Neural progenitor cell (in vitro differentiated cells): ENCODE results near the gene CELSR1. TPM values are rescaled to one million over a fixed set of nuclear protein-coding genes. Genes with fewer than 3 reads are reported as not detected.
A peak's percentile ranks its signal among the peaks of the same experiment; 100 is the strongest.

ENCODE experiments used
- DNase-seq: peaks from one replicate; pipeline ENCODE4 v3.0.0-alpha.2; 2016; ENCODE audit warnings: low spot score
- H2AFZ ChIP-seq: fragments of 200-600 bp; sonication (generic); replicated peaks from 2 replicates; pipeline ENCODE4 v1.6.1; 2016; ENCODE audit warnings: antibody characterized with exemption
- H3F3A ChIP-seq: fragments of 200-600 bp; sonication (generic); 2 replicates; pipeline ENCODE4 v1.6.1; 2016; ENCODE audit warnings: antibody characterized with exemption, low read depth
- H3K27ac ChIP-seq: fragments of 200-600 bp; sonication (generic); 2 replicates; pipeline ENCODE4 v1.5.1; 2016; ENCODE audit warnings: mild to moderate bottlenecking
- H3K27me3 ChIP-seq: fragments of 200-600 bp; sonication (generic); 2 replicates; pipeline ENCODE4 v1.6.1; 2016; ENCODE audit warnings: mild to moderate bottlenecking, moderate library complexity
- H3K36me3 ChIP-seq: fragments of 200-600 bp; sonication (generic); 2 replicates; pipeline ENCODE4 v1.5.1; 2016
- H3K4me1 ChIP-seq: fragments of 200-600 bp; sonication (generic); 2 replicates; pipeline ENCODE4 v1.6.1; 2016; ENCODE audit warnings: mixed run types
- H3K4me2 ChIP-seq: fragments of 200-600 bp; sonication (generic); 2 replicates; pipeline ENCODE4 v1.6.1; 2016
- H3K4me3 ChIP-seq: fragments of 200-600 bp; sonication (generic); 2 replicates; pipeline ENCODE4 v1.5.1; 2016
- H3K79me2 ChIP-seq: fragments of 200-600 bp; sonication (generic); 2 replicates; pipeline ENCODE4 v1.6.1; 2016; ENCODE audit warnings: low read depth
- H3K9ac ChIP-seq: fragments of 200-600 bp; sonication (generic); 2 replicates; pipeline ENCODE4 v1.6.1; 2016
- H3K9me3 ChIP-seq: fragments of 200-600 bp; sonication (generic); 2 replicates; pipeline ENCODE4 v1.5.1; 2016; ENCODE audit warnings: low read depth
- H4K20me1 ChIP-seq: fragments of 200-600 bp; sonication (generic); 2 replicates; pipeline ENCODE4 v1.6.1; 2016; ENCODE audit warnings: low read depth
- H3K27ac Mint-ChIP-seq: 3 replicates; pipeline ENCODE4 v1.8.0; 2021; ENCODE audit warnings: mixed read lengths
- H3K27me3 Mint-ChIP-seq: 2 replicates; pipeline ENCODE4 v1.8.0; 2022; ENCODE audit warnings: low read depth, mild to moderate bottlenecking, inconsistent platforms, moderate library complexity, mixed read lengths; ENCODE audit not compliant: insufficient read depth
- H3K36me3 Mint-ChIP-seq: 3 replicates; pipeline ENCODE4 v1.8.0; 2021; ENCODE audit warnings: mixed read lengths
- H3K4me1 Mint-ChIP-seq: 3 replicates; pipeline ENCODE4 v1.8.0; 2021; ENCODE audit warnings: mixed read lengths
- H3K4me3 Mint-ChIP-seq: 3 replicates; pipeline ENCODE4 v1.8.0; 2021; ENCODE audit warnings: mild to moderate bottlenecking, moderate library complexity, mixed read lengths
- H3K9me3 Mint-ChIP-seq: 3 replicates; pipeline ENCODE4 v1.8.0; 2020; ENCODE audit warnings: mixed read lengths
- EZH2 ChIP-seq: fragments of 200-600 bp; sonication (generic); IDR thresholded peaks from 2 replicates; pipeline ENCODE4 v1.6.1; 2017; ENCODE audit warnings: antibody characterized with exemption, mild to moderate bottlenecking, moderate library complexity
- EZH2phosphoT487 ChIP-seq: fragments of 200-600 bp; sonication (generic); IDR thresholded peaks from 2 replicates; pipeline ENCODE4 v1.6.1; 2017; ENCODE audit warnings: antibody characterized with exemption
- total RNA-seq: library from RNA; depleted of rRNA; stranded (reverse); fragments of >200 nt; gene quantifications from 2 replicates; pipeline ENCODE4 v1.2.3, GENCODE V29; 2015; ENCODE audit warnings: low replicate concordance
- TF ChIP-seq, protein P1 (sequence below): fragments of 200-600 bp; sonication (generic); IDR thresholded peaks from 2 replicates; pipeline ENCODE4 v1.5.1; 2017; ENCODE audit warnings: antibody characterized with exemption, mild to moderate bottlenecking

CELSR1 gene
- total RNA-seq, 1 donor from 2014 or later: 12.3 TPM

DNA sequence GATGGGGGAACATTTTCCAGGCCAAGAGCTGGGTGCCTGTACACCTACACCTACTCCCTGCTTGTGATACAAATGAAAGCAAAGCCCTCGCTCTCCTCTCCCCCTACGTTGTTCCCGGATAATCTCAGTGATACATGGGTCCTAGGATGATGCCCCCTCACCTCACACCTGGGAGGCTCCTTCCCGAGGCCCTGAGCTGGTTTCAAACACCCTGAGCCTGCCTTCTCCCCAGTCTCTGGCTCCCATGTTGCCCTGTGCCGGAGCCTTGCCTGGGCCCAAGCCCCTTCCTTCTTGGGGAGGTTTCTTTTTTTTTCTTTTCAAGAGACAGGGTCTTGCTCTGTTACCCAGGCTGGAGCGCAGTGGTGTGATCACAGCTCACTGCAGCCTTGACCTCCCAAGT, 178.7 kb downstream of the CELSR1 start:
- no peaks in the 10 kb centered on the region for H3K36me3 ChIP-seq
- H3K36me3 Mint-ChIP-seq: peaks cover 20% of the 10 kb centered on the region

DNA sequence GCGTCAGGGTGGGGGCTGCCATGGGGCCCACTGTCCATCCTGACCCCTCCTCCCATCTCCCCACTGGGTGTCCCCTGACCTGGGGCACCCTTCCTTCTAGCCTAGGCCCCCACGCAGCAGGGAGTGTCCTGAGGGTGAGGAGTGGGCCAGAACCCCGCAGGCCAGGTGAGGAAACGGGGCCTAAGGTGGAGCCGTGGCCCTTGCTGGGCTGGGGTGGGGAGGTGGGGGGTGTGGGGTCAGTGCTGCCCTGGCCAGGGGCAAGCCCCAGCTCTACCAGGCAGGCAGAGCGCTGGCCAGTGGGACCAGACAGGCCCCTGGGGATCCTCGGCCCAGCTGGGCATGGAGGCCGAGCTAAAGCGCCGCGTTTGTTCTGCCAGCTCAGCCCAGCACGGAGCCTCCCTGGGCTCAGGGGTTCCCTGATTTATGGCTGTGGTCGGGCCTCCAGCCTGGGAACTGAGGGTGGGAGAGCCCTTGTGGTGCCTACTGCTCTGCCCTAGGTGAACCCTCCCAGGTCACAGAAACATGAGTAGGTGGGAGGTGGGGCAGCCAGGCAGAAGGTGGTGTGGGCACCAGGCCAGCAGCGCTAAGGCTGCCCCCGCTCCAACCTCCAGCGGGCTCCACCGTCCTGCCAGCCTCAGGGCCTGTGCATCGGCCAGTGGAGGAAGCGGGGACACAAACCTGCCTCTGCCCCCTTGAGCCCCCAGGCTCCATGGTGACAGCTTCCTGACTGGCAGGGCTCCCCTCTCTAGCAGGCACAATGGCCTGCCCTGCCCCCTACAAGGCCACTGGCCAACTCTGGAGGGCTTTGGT, 179.5 kb downstream of the CELSR1 start:
- TF ChIP-seq, protein P1, sequence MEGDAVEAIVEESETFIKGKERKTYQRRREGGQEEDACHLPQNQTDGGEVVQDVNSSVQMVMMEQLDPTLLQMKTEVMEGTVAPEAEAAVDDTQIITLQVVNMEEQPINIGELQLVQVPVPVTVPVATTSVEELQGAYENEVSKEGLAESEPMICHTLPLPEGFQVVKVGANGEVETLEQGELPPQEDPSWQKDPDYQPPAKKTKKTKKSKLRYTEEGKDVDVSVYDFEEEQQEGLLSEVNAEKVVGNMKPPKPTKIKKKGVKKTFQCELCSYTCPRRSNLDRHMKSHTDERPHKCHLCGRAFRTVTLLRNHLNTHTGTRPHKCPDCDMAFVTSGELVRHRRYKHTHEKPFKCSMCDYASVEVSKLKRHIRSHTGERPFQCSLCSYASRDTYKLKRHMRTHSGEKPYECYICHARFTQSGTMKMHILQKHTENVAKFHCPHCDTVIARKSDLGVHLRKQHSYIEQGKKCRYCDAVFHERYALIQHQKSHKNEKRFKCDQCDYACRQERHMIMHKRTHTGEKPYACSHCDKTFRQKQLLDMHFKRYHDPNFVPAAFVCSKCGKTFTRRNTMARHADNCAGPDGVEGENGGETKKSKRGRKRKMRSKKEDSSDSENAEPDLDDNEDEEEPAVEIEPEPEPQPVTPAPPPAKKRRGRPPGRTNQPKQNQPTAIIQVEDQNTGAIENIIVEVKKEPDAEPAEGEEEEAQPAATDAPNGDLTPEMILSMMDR: no peak
- no peak for TF ChIP-seq EZH2
- TF ChIP-seq EZH2phosphoT487: no peak

More for the DNA sequence above, 178.7 kb downstream of the CELSR1 start:
- Histone ChIP-seq H3K9ac (no peak overlapping the region), H3K79me2 (no peaks in the 10 kb centered on the region), H3K4me1 (no peaks in the 10 kb centered on the region), H3F3A (no peaks in the 10 kb centered on the region), H3K27ac (no peak overlapping the region), H3K27me3 (no peaks in the 10 kb centered on the region), H3K9me3 (no peaks in the 10 kb centered on the region), H4K20me1 (peaks cover 6% of the 10 kb centered on the region), H3K4me3 (no peak overlapping the region), H2AFZ (no peak overlapping the region), H3K4me2 (no peak overlapping the region)
- DNase-seq: no peak
- no peaks in the 10 kb centered on the region for H3K9me3 Mint-ChIP-seq
- peak overlapping the region; percentile 11 for H3K4me3 Mint-ChIP-seq
- peaks cover 3% of the 10 kb centered on the region for H3K4me1 Mint-ChIP-seq
- H3K27me3 Mint-ChIP-seq: peaks cover 5% of the 10 kb centered on the region
- no peak overlapping the region for H3K27ac Mint-ChIP-seq
- TF ChIP-seq EZH2phosphoT487 (no peak), EZH2 (no peak)
- TF ChIP-seq, protein P1: no peak

DNA sequence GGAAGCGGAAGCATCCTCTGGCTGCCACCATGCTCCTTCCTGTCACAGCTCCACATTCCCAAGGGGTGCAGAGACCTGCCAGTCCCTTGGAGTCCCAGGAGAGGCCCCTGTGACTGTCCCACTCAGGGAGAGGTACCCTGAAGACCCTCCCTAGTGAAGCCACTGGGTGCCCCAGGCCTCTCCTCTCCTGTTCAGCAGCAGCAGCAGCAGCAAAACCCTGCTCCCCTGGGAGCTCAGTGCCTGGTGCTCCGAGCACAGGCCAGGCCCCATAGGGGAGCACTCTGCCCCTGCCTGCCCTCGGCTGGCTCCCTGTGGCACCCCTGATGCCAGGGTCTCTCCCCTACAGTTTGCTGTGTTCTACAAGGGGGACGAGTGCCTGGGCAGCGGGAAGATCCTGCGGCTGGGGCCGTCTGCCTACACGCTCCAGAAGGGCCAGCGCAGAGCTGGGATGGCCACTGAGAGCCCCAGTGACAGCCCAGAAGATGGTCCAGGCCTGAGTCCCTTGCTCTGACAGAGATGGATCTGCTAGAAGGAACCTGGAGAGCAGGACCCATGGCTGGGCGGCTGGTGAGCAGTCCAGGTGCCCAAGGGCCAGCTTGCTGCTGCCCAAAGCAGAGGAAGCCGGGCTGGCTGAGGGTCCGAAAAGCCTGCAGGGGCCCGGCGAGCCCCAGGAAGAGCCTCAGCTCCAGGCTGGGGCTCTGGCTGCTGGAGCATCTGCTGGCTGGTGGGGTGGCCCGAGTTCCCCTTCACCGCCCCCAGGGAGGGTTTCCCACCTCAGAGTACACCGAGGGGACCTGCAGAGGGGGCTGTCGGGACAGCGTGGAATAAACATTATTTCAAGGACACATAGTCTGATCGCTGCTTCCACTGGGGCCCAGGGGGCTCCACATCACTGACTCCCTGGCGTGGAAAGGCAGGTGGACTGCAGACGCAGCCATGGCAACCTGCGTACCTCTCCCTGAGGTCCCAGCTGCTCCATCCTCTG, 180.6 kb downstream of the CELSR1 start:
- H3K36me3 ChIP-seq: no peaks in the 10 kb centered on the region
- H3K79me2 ChIP-seq: no peaks in the 10 kb centered on the region
- no peaks in the 10 kb centered on the region for H3K4me1 ChIP-seq
- H3K27me3 Mint-ChIP-seq: no peaks in the 10 kb centered on the region
- H3K4me2 ChIP-seq: no peak overlapping the region
- TF ChIP-seq, protein P1: no peak
- no peak for TF ChIP-seq EZH2
- TF ChIP-seq EZH2phosphoT487: no peak
- no peak for DNase-seq
- H3K4me1 Mint-ChIP-seq: peaks cover 9% of the 10 kb centered on the region
- H3K4me3 Mint-ChIP-seq: no peak overlapping the region
- peaks cover 17% of the 10 kb centered on the region for H3K36me3 Mint-ChIP-seq
- no peak overlapping the region for H3K27ac Mint-ChIP-seq
- no peak overlapping the region for H3K27ac ChIP-seq
- no peaks in the 10 kb centered on the region for H3K27me3 ChIP-seq
- H3K4me3 ChIP-seq: no peak overlapping the region
- H3K9me3 Mint-ChIP-seq: no peaks in the 10 kb centered on the region
- H3K9ac ChIP-seq: no peak overlapping the region
- H3K9me3 ChIP-seq: no peaks in the 10 kb centered on the region
- peaks cover 9% of the 10 kb centered on the region for H4K20me1 ChIP-seq
- H3F3A ChIP-seq: no peaks in the 10 kb centered on the region
- no peak overlapping the region for H2AFZ ChIP-seq

More for the DNA sequence above, 179.5 kb downstream of the CELSR1 start:
- Histone ChIP-seq H2AFZ (no peak overlapping the region), H4K20me1 (peaks cover 9% of the 10 kb centered on the region), H3F3A (no peaks in the 10 kb centered on the region), H3K9ac (no peak overlapping the region), H3K27ac (no peak overlapping the region), H3K27me3 (no peaks in the 10 kb centered on the region), H3K4me2 (no peak overlapping the region), H3K36me3 (no peaks in the 10 kb centered on the region), H3K4me3 (no peak overlapping the region), H3K9me3 (no peaks in the 10 kb centered on the region), H3K4me1 (no peaks in the 10 kb centered on the region), H3K79me2 (no peaks in the 10 kb centered on the region)
- no peak overlapping the region for H3K27ac Mint-ChIP-seq
- H3K27me3 Mint-ChIP-seq: peaks cover 5% of the 10 kb centered on the region
- no peaks in the 10 kb centered on the region for H3K9me3 Mint-ChIP-seq
- peaks cover 20% of the 10 kb centered on the region for H3K36me3 Mint-ChIP-seq
- no peak for DNase-seq
- no peak overlapping the region for H3K4me3 Mint-ChIP-seq
- peaks cover 3% of the 10 kb centered on the region for H3K4me1 Mint-ChIP-seq
